Activated CD8-positive, alpha-beta memory T cell treated with anti-CD3 and anti-CD28 coated beads, Interleukin-2, amount 50 U/mL, for 4 hours (primary cell): ENCODE results near the gene EDN3.
A peak's percentile ranks its signal among the peaks of the same experiment; 100 is the strongest.

Source experiments
- DNase-seq: peaks from one replicate; pipeline ENCODE4 v3.0.0-alpha.2; 2020

The EDN3 gene

GRCh38 chr20:59300333-59301081 lies at the start of gene EDN3:
TSS of gene EDN3 (plus strand) at chr20:59300611. CDS start at chr20:59300813, 202 bp downstream.
- DNase-seq: no peak

DNA sequence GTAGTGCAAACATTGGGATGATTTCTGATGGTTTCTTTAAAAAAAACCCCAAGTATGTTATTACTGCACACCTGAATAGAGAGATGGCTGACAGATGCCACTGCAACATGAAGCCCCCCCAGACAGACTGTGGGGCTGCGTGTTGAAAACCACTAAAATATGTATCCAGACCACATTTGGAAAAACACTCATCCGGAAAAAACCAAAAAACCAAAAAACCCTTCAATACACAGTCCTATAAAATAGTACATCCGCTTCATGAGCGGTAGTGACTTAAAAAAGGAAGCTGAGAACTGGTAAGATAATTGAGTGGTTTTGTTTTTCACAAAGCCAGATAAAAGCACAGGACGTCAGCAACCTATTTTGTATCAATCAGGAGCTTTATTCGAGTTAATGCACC lies 47.1 kb upstream of the EDN3 start:
- DNase-seq: no peak

DNA sequence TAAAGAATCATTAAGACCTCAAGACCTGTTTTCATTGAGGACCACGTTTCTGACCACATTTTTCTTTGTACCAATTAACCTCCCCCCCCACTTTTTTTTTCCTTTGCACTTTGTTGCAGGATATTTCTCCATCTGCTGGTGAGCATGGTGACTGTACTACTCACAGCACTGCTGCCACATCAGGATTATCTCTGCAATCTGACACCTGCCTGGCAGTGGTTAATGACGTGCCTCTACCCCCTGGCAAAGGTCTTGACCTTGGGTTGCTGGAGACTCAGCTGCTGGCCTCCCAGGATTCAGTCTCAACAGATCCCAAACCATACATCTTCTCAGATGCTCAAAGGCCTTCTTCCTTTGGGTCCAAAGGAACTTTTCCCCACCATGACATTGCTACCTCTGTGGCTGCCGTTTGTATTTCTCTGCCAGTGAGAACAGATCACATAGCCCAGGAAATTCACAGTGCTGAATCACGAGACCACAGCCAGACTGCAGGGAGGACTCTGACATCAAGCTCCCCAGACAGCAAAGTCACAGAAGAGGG lies 46.6 kb upstream of the EDN3 start:
- peak; percentile 27 for DNase-seq

- DNase-seq: no peak
Measured at GRCh38 chr20:59255256-59255655, 45.2 kb upstream of the EDN3 start.

DNA sequence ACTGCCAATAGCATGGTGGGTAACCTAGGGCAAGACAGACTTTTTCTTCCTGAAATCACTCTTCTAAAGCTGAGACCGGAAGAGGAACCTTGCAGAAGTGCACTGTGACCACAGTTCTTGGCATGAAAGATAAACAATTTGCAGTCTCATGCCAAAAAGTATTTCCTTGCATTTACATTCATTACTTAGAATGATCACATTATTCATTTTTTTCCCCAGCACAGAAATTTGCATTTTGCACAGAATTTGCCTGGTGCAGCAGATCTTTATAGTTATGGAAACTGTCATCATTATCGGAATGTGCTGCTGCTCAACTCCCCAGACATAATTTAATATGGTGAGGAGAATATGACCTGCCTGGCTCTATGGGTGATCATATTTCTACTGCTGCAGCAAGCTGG lies 42.2 kb upstream of the EDN3 start:
- DNase-seq: no peak

GRCh38 chr20:59259946-59260345 lies 40.5 kb upstream of the EDN3 start:
- DNase-seq: no peak

GRCh38 chr20:59265298-59265697 lies 35.1 kb upstream of the EDN3 start:
- no peak for DNase-seq

- no peak for DNase-seq
Measured at GRCh38 chr20:59268870-59269269, 31.5 kb upstream of the EDN3 start.

GRCh38 chr20:59269411-59270025 lies 30.9 kb upstream of the EDN3 start:
- DNase-seq: no peak

- DNase-seq: no peak
Measured at GRCh38 chr20:59270380-59270779, 30.0 kb upstream of the EDN3 start.

DNA sequence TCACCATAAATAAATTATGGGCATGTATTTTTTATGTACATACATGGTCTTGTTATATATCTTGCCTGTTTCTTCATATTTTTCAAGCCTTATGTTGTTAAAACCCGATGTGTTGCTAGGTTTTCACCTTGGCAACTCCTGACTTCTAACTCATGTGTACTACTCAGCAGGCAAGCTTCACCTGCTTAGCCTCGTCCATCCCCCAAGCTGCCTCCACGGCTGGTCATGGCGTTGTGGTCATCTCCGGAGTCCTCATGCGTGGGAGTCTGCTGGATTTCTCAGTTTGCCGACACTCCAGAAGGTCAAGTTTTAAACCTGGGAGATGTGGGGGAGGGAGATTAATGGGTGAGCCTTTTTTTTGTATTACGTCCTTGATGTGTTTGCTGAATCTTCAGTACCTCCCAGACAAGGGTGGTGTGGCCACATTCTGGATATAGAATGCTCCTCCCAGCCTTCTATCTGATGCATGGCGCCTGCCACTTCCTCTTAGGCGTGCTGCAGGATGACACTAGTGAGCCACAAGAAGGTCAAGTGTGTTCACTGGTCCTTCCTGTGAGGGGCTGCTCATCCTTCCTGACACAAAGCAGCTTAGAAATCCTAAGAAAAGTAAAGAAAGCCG lies 26.6 kb upstream of the EDN3 start:
- DNase-seq: no peak

DNA sequence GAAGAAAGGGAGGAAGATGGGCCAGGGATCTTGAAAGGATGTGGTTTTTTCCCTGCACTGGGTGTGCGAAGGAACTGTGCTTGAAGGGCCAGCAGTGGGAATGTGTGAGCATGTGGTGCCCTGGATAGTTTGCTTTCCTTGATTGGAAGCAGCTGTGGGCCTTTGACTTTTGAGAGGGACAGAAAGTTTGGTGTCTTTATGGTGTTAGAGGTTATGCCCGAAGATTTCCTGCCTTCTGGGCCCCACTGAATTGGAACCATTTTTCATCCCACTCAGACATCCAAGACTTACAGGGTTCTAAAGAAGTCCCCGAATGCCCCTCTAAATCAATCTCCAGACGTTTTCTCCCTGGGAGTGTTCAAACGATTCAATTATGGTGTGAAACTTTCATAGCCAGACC lies 23.5 kb upstream of the EDN3 start:
- DNase-seq: no peak

DNA sequence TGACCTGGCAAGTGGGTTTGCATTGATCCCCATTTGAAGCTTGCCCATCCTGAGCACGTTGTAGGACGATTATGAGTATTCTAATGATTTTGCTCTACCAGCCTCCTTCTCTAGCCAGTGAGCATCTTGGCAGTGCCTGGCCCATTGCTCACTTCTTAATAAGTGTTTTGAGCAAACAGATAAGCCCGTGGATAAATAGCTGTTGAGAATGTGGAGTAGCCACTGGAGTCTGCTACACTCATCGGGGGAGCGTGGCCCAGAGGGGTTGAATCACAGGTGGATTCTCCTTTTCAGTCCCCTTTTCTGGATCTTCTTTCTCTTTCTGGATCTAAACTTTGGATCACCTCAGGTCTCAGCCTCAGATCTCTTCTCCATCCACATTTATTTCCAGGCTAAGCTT lies 15.9 kb upstream of the EDN3 start:
- DNase-seq: no peak

- no peak for DNase-seq
Measured at GRCh38 chr20:59289994-59290393, 10.4 kb upstream of the EDN3 start.

- DNase-seq: no peak
Measured at GRCh38 chr20:59291740-59292383, 8.5 kb upstream of the EDN3 start.

- no peak for DNase-seq
Measured at GRCh38 chr20:59295531-59295930, 4.9 kb upstream of the EDN3 start.

GRCh38 chr20:59297686-59298085 lies 2.7 kb upstream of the EDN3 start:
- DNase-seq: no peak

DNA sequence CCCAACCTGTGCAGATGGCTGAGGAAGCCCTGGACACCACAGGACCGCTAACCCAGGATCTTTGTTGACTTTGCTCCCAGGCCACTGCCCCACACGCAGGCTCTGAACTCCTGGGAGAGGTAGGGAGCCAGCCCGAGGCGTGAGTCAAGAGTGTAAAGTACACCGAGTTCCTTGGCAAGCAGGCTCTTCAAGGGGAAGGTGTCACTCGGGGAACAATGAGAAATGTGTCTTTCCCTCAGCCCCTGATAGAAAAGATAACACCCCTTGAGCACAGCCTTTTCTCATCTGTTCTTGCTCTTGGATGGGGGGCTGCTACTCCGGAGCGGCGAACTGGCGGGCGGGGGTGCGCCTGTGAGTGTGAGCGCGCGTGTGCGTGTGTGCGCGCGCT lies 472 bp upstream of the EDN3 start:
- no peak for DNase-seq

DNA sequence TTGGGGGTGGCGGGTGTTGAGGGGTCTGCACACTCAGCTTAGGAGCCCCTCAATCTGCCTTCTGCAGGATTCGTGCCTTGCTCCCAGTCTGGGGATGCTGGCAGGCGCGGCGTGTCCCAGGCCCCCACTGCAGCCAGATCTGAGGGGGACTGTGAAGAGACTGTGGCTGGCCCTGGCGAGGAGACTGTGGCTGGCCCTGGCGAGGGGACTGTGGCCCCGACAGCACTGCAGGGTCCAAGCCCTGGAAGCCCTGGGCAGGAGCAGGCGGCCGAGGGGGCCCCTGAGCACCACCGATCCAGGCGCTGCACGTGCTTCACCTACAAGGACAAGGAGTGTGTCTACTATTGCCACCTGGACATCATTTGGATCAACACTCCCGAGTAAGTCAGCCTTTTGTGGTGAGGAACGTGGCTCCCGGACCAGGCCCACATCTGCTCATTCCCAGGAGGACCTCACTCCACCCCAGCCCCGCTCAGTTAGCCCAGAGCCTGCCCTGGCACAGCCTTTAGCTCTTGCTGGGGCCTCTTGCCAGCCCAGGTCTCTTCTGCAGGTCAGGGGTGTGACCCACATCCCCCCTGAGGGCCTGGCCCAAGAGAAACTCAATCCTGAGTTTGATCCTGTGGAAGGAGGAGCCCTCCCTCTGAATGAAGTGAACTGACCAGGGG lies 1.1 kb downstream of the EDN3 start:
- no peak for DNase-seq

DNA sequence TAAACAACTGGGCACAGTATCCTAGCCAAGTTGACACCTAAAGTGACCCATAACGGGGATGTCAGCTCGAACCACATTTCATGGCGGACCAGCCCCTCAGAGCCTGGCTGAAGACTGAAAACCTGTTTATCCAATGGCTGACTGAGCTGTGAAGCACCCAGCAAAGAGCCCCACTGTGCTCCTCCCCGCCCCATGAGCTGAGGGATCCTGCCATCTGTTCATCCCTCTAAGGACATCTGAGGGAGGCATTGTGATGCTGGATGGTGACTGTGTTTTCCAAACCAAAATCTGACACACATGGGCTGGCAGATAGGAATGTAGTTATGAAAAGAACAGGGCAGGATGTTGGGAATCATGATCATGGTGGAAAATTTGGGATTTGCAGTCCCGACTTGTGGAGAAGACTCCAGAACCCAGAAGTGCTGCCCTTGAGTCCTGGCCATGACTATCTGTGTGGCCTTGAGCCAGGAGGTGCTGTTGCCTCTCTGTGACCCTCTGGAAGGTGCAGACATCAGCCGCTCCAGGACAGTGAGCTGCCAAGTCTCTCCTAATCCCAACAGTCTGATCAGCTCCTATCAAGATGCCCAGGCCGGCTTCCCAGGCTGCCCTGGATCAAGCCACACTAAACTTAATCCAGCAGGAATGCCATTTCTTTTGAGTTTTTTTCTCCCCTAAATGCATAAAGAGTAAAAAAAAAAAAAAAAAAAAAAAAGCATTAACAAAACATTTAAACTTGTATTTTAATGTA lies 5.7 kb downstream of the EDN3 start:
- DNase-seq: no peak

GRCh38 chr20:59307270-59307669 lies 6.9 kb downstream of the EDN3 start:
- DNase-seq: no peak

DNA sequence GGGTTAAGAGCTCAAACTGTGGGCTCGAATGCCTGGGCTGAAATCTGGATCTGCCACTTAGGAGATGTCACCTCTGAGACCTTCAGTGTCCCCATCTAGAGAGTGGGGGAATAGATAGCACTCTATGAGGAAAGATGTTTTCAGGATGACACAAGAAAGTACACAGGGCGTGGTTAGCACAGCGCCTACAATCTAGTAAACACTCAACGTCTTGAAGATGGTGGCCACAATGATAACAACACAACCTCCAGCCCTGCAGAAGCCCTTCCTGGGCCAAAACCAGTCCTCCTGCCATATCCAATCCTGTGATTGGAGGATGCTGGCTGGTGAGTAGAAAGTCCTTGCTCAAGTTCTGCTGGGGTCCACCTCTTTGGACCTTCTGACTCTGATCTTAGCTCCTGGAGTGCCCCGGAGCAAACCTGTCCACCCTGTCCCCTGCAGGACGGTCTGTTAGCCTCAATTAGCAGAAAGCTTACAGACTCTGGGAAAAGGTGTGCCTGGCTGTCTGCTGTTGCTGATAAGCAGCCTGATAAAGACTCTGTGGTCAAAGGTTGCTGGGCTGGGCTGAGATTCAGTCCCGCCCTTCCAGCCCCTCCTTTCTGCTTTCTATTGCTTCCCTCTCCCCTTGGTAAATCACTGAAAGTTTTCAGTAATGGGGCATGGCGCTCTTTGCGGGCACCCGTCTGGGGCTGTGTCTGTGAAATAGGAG lies 8.2 kb downstream of the EDN3 start:
- DNase-seq: no peak
